Heart left ventricle (tissue), 16 donors: ENCODE results near the gene GATC. TPM values are rescaled to one million over a fixed set of nuclear protein-coding genes. Genes with fewer than 3 reads are reported as not detected.

Source experiments
- ATAC-seq, 4 donors: fragments of 200-7000 bp; cut with Tn5 transposase; one replicate each; pipeline ENCODE4 v1.9.1; 2020 to 2022; ENCODE audit warnings: moderate library complexity in 4 of 4, mild to moderate bottlenecking in 3 of 4, moderate number of reproducible peaks in 1 of 4
- DNase-seq, 5 donors: peaks; one replicate each; pipeline ENCODE4 v3.0.0-alpha.2; 2020
- H3K27ac ChIP-seq, 12 donors: fragments of 200-600 bp; sonication (generic) in 4 of 12; one replicate each; pipeline versions ENCODE4 v1.5.0 to v1.8.0; 2016 to 2022; ENCODE audit warnings: mild to moderate bottlenecking in 2 of 12
- H3K27me3 ChIP-seq, 9 donors: fragments of 200-600 bp; sonication (generic) in 2 of 9; one replicate each; pipeline versions ENCODE4 v1.5.1 to v1.8.0; 2016 to 2022; ENCODE audit warnings: mild to moderate bottlenecking in 3 of 9
- H3K36me3 ChIP-seq, 9 donors: fragments of 200-600 bp; sonication (generic) in 2 of 9; one replicate each; pipeline versions ENCODE4 v1.5.0 to v1.8.0; 2018 to 2022; ENCODE audit warnings: mild to moderate bottlenecking in 2 of 9
- H3K4me1 ChIP-seq, 12 donors: fragments of 200-600 bp; sonication (generic) in 4 of 12; one replicate each; pipeline versions ENCODE4 v1.5.0 to v1.8.0; 2016 to 2022; ENCODE audit warnings: mild to moderate bottlenecking in 3 of 12
- H3K4me3 ChIP-seq, 12 donors: fragments of 200-600 bp; sonication (generic) in 4 of 12; one replicate each; pipeline versions ENCODE4 v1.5.0 to v1.8.0; 2017 to 2022; ENCODE audit warnings: mild to moderate bottlenecking in 9 of 12, moderate library complexity in 4 of 12
- H3K9me3 ChIP-seq, 12 donors: fragments of 200-600 bp; sonication (generic) in 4 of 12; one replicate each; pipeline versions ENCODE4 v1.5.0 to v1.8.0; 2016 to 2022; ENCODE audit warnings: mild to moderate bottlenecking in 1 of 12
- POLR2A ChIP-seq, 2 donors: fragments of 450-650 bp; IDR thresholded peaks; one replicate each; pipeline ENCODE4 v1.6.1; 2017; ENCODE audit warnings: antibody characterized with exemption in 2 of 2, mild to moderate bottlenecking in 2 of 2, moderate library complexity in 2 of 2
- WGBS, 4 donors: extraction: QIAGEN DNeasy Blood & Tissue Kit in 2 of 4; methylation state at CpG; one replicate each; pipeline versions ENCODE4 v1.1.5 to v1.1.7; 2013 to 2018; 5-methylcytosine and 5-hydroxymethylcytosine counted together
- intact Hi-C, 10 donors: fragments of 100-400 bp; cut with DNase I; formaldehyde crosslinking; loops; one replicate each; pipeline versions ENCODE4 v1.11.1 to v1.14.2; 2022
- polyA plus RNA-seq, 2 donors: library from polyadenylated mRNA; stranded (reverse); fragments of 200-250 nt; gene quantifications; one replicate each; pipeline ENCODE4 v1.2.3, GENCODE V29; 2013
- total RNA-seq, 9 donors: library from RNA; depleted of rRNA in 2 of 9; stranded (reverse); fragments of >200 nt in 2 of 9; fragmentation: NEBNext Ultra II Directional in 3 of 9; extraction: Animal tissue kit (Norgen Biotek cat#: 25700) in 3 of 9; gene quantifications; one replicate each; pipeline versions ENCODE4 v1.1.0 to v1.2.4, GENCODE V29; 2016 to 2023
- TF ChIP-seq, protein P1 (sequence below), 12 donors: fragments of 200-600 bp; sonication (generic) in 4 of 12; IDR thresholded peaks; one replicate each; pipeline versions ENCODE4 v1.5.0 to v1.8.0; 2018 to 2022; ENCODE audit warnings: antibody characterized with exemption in 12 of 12, mild to moderate bottlenecking in 5 of 12
- donor health status: ischemic (EF 13 %, LVEDD 7.1; RV severe dilation, severe dysfunction).
- donor health status: healthy with polysubstance abuse.
- donor health status: DM: no; HTN: yes; CAD: no.
- donor health status: DM: no; HTN: no; CAD: no.
- donor health status: ischemic (EF 25% LVEDD 6.9; RV normal size, moderate dysfunction).
- donor health status: ischemic (EF 25% LVEDD 5.7; RV mildly dilated, moderate dysfunction).
- donor health status: healthy.
- donor health status: DM: yes; HTN: yes; CAD: no.
- donor health status: ischemic (EF 35%, LVEDD 5.7; RV mildly dilated, moderate dysfunction).
- donor health status: nonischemic (EF 11% LVEDD 7.7; RV severe dilation, severe dysfunction).
- donor health status: DM: yes; HTN: yes; CAD: no.
- donor health status: PGD.
- donor health status: ischemic (EF 29% LVEDD 5.4; RV normal size, mild dysfunction).
- donor health status: nonischemic (EF 23%, LVEDD 6.1; RV moderate dilation, normal function).

GATC gene
- total and polyA plus RNA-seq, 11 donors, result 5.4 to 18.0 (median 11.6) TPM

DNA sequence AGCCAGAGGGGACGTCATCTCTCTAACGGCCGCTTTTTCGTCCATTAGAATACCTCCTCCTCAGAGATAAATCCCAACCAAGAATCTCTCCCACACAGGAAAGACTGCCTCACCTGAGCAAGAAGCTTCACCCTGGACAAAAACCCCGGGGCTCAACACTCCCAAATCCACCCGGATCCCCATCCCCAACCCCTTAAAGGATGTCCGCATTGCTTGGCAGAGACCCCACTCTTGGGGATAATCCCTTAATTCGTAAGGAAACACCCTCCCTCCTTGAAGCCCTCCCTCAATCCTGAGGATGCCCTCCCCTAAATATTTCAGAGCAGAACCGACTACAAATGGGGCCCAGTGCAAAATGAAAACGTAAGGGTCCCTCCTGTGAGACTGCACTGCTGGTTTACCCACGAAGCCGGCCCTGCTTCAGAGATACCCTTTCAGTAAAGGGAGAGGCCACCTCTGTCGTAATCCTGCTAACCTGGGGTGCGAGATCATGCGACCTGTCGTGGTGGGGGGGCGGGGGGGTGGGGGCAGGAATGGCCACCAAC, 49.0 kb downstream of the GATC start:
- peak overlapping the region; percentile 74 to 100 (median 92) for H3K4me3 ChIP-seq
- DNase-seq (peak in 1 of 5 donors; percentile 10), ATAC-seq (peak in 1 of 4 donors; percentile 2)
- H3K9me3 ChIP-seq, result no peaks in the 10 kb centered on the region
- intact Hi-C loops, result loop anchor here in 3 of 10 donors (2.0 to 5.0 kb wide), 4 partner anchors 24 to 48 kb away; partner anchors contain the start of genes GATC (in 1 of the 3), RNF10 (in 1 of the 3) and TRIAP1 (in 1 of the 3)
- H3K27ac ChIP-seq, result peak overlapping the region in 11 of 12 donors; percentile 24 to 97 (median 91)
- 25 to 32% (median 29%) methylated on average over 12 to 17 of the region's 17 CpGs for WGBS, 4 donors
- peaks cover 0 to 34% (median 27%) of the 10 kb centered on the region in 9 donors for H3K36me3 ChIP-seq
- TF ChIP-seq, protein P1, sequence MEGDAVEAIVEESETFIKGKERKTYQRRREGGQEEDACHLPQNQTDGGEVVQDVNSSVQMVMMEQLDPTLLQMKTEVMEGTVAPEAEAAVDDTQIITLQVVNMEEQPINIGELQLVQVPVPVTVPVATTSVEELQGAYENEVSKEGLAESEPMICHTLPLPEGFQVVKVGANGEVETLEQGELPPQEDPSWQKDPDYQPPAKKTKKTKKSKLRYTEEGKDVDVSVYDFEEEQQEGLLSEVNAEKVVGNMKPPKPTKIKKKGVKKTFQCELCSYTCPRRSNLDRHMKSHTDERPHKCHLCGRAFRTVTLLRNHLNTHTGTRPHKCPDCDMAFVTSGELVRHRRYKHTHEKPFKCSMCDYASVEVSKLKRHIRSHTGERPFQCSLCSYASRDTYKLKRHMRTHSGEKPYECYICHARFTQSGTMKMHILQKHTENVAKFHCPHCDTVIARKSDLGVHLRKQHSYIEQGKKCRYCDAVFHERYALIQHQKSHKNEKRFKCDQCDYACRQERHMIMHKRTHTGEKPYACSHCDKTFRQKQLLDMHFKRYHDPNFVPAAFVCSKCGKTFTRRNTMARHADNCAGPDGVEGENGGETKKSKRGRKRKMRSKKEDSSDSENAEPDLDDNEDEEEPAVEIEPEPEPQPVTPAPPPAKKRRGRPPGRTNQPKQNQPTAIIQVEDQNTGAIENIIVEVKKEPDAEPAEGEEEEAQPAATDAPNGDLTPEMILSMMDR (IDR thresholded peaks at IDR 0.05), result no peak
- TF ChIP-seq POLR2A (IDR thresholded peaks at IDR 0.05), result no peak
- H3K4me1 ChIP-seq, result peaks cover 0 to 32% (median 19%) of the 10 kb centered on the region in 12 donors
- no peaks in the 10 kb centered on the region for H3K27me3 ChIP-seq

DNA sequence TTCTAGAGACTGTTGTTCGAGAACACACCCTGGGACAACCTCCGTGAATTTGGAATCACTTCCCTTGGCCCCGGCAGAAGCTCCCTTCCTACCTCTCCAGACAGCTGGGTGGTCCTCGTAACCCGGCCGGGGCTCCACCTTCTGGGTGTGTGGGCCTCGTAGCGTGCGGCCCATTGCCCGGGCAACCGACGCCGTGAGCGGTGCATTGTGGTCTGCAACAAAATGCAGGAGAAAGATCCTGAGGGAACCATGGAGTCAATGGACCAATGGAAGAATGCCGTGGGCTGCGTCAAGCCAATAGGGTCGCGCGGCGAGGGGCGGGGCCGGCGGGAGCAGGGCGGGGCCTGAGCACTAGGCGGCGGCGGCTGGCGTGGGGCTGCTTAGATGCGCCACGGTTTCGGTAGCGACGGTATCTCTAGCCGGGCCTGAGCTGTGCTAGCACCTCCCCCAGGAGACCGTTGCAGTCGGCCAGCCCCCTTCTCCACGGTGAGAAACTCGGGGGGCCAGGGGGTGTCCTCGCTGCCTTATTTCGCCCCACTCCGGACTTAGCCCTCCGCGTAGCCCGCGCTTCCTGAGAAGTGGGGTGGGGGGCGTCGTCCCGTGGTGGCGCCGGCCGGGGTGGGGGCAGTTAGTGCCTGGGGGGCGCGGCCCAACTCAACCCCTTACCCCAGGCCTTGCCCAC, 49.6 kb downstream of the GATC start, which contains the start of gene DYNLL1:
TSS of gene DYNLL1 (plus strand) at position 383 of the 682 bp plus-strand sequence. CDS start 309 bp downstream, outside the sequence.
- peak; percentile 97 to 99 (median 98) for ATAC-seq
- TF ChIP-seq, protein P1 (IDR thresholded peaks at IDR 0.05), result peak in 2 of 12 donors; percentile 11 to 14
- TF ChIP-seq POLR2A (IDR thresholded peaks at IDR 0.05), result peak; percentile 33 to 87
- peak; percentile 95 to 98 (median 96) for DNase-seq
- WGBS, 4 donors, result 0 to 1% (median 1%) methylated on average over 28 to 53 of the region's 53 CpGs
- H3K9me3 ChIP-seq, result no peaks in the 10 kb centered on the region
- H3K36me3 ChIP-seq, result peaks cover 0 to 38% (median 33%) of the 10 kb centered on the region in 9 donors
- H3K4me1 ChIP-seq, result peaks cover 0 to 32% (median 19%) of the 10 kb centered on the region in 12 donors
- H3K27me3 ChIP-seq, result no peaks in the 10 kb centered on the region
- intact Hi-C loops, result loop anchor here in 4 of 10 donors (2.0 to 5.0 kb wide), 6 partner anchors 25 to 57 kb away; partner anchors contain the start of genes COX6A1 (in 1 of the 4), GATC (in 1 of the 4), RNF10 (in 1 of the 4) and SRSF9 (in 1 of the 4)
- H3K27ac ChIP-seq, result peak within 1 kb of the TSS; percentile 75 to 97 (median 92)
- peak within 1 kb of the TSS; percentile 74 to 100 (median 92) for H3K4me3 ChIP-seq

DNA sequence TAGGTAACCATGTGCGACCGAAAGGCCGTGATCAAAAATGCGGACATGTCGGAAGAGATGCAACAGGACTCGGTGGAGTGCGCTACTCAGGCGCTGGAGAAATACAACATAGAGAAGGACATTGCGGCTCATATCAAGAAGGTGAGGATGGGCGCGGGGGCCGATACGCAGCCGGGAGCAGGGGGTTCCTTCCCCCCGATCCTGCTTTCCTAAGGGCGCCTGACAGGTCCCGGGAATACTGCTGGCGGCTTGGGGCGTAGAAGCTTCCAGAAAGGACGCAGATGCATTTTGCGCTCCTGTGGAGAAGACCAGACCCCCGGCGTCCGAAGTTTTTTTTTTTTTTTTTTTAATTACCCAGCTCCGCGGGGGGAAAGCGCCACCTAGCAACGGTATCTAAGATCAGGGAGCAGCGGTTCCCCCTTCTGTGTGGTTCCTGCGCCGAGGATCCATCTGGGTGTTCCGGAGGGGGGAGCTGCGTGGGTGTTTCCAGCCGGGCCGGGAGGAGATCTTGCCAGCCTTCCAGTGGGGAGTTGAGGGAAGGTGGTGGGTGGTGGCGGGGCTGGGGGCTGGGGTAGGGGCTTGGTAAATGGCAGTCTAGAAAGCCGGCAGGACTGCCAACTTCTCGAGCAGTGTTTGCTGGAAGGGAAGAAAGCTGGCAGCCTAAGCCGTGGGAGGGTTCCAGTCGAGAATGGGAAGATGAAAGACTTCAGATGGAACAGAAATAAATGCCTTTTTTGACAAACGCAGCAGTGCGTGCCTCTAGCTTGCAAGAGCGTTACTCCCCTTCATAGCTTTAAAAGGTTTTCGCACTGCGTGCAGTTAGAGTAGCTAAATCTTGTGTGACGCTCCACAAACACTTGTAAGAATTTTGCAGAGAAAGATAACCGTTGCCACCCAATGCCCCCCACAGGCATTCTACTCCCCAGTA, 50.4 kb downstream of the GATC start:
- TF ChIP-seq POLR2A (IDR thresholded peaks at IDR 0.05), result no peak
- TF ChIP-seq, protein P1 (IDR thresholded peaks at IDR 0.05), result peak in 4 of 12 donors; percentile 8 to 20 (median 11)
- no peaks in the 10 kb centered on the region for H3K9me3 ChIP-seq
- intact Hi-C loops, result loop anchor here in 3 of 10 donors (2.0 to 5.0 kb wide), 5 partner anchors 28 to 58 kb away; partner anchors contain the start of genes COX6A1 (in 1 of the 3), GATC (in 1 of the 3), RNF10 (in 1 of the 3) and SRSF9 (in 1 of the 3)
- peaks cover 0 to 41% (median 38%) of the 10 kb centered on the region in 9 donors for H3K36me3 ChIP-seq
- H3K27me3 ChIP-seq, result no peaks in the 10 kb centered on the region
- H3K4me3 ChIP-seq, result peak overlapping the region; percentile 74 to 100 (median 92)
- 0 to 1% (median 1%) methylated on average over 41 to 47 of the region's 47 CpGs for WGBS, 4 donors
- H3K27ac ChIP-seq, result peak overlapping the region; percentile 75 to 97 (median 92)
- DNase-seq, result peak; percentile 76 to 84 (median 80)
- ATAC-seq, result peak; percentile 52 to 81 (median 69)
- H3K4me1 ChIP-seq, result peaks cover 0 to 27% (median 17%) of the 10 kb centered on the region in 12 donors
